BE2C (cell line): Measurements from ENCODE around the gene HMX1.

Experiments used
- DNase-seq: peaks from one replicate; pipeline ENCODE4 v3.0.0-alpha.2; 2020
- H3K27me3 ChIP-seq: fragments of 250-450 bp; sonication (Bioruptor Pico); 2 replicates; pipeline ENCODE4 v1.5.1; 2020; ENCODE audit warnings: mild to moderate bottlenecking
- H3K36me3 ChIP-seq: fragments of 250-450 bp; sonication (Bioruptor Pico); 2 replicates; pipeline ENCODE4 v1.5.1; 2020; ENCODE audit warnings: mild to moderate bottlenecking
- H3K4me1 ChIP-seq: fragments of 250-450 bp; sonication (Bioruptor Pico); 2 replicates; pipeline ENCODE4 v1.5.1; 2020
- H3K4me3 ChIP-seq: 2 replicates; pipeline ENCODE4 v1.5.1; 2011; ENCODE audit warnings: low read depth, low read length
- H3K9me3 ChIP-seq: fragments of 250-450 bp; sonication (Bioruptor Pico); 2 replicates; pipeline ENCODE4 v1.5.1; 2020
- CTCF ChIP-seq: IDR thresholded peaks from 2 replicates; pipeline ENCODE4 v1.5.1; 2012; ENCODE audit warnings: mild to moderate bottlenecking, low read depth, low read length

HMX1 gene

GRCh38 chr4:8874896-8875680 is 3.4 kb upstream of the HMX1 start:
- peaks cover 3% of the 10 kb centered on the region; the same call in 1 of the 2 replicates for H3K4me1 ChIP-seq
- no peak overlapping the region for H3K4me3 ChIP-seq
- no peak for DNase-seq
- H3K27me3 ChIP-seq: no peaks in the 10 kb centered on the region
- no peaks in the 10 kb centered on the region for H3K9me3 ChIP-seq
- no peak for TF ChIP-seq CTCF
- no peaks in the 10 kb centered on the region for H3K36me3 ChIP-seq

GRCh38 chr4:8874003-8874895 is 2.6 kb upstream of the HMX1 start:
- no peak for DNase-seq
- no peak overlapping the region for H3K4me3 ChIP-seq
- H3K36me3 ChIP-seq: no peaks in the 10 kb centered on the region
- peaks cover 3% of the 10 kb centered on the region; the same call in 1 of the 2 replicates for H3K4me1 ChIP-seq
- TF ChIP-seq CTCF: no peak
- H3K9me3 ChIP-seq: no peaks in the 10 kb centered on the region
- no peaks in the 10 kb centered on the region for H3K27me3 ChIP-seq

GRCh38 chr4:8872402-8873291 is 1.0 kb upstream of the HMX1 start:
- Histone ChIP-seq H3K9me3 (no peaks in the 10 kb centered on the region), H3K4me1 (peaks cover 3% of the 10 kb centered on the region; the same call in 1 of the 2 replicates), H3K27me3 (no peaks in the 10 kb centered on the region), H3K4me3 (peak overlapping the region; percentile 58), H3K36me3 (peaks cover 3% of the 10 kb centered on the region; the same call in 1 of the 2 replicates)
- no peak for DNase-seq
- TF ChIP-seq CTCF: no peak

GRCh38 chr4:8870647-8871416 is 807 bp downstream of the HMX1 start:
- Histone ChIP-seq H3K4me1 (peaks cover 3% of the 10 kb centered on the region; the same call in 1 of the 2 replicates), H3K9me3 (no peaks in the 10 kb centered on the region), H3K36me3 (peaks cover 16% of the 10 kb centered on the region), H3K4me3 (peak overlapping the region; percentile 76), H3K27me3 (no peaks in the 10 kb centered on the region)
- TF ChIP-seq CTCF: no peak
- peak; percentile 38 for DNase-seq

GRCh38 chr4:8869898-8870646 is 1.6 kb downstream of the HMX1 start:
- H3K4me3 ChIP-seq: peak overlapping the region; percentile 76
- no peaks in the 10 kb centered on the region for H3K27me3 ChIP-seq
- DNase-seq: no peak
- H3K4me1 ChIP-seq: peaks cover 3% of the 10 kb centered on the region; the same call in 1 of the 2 replicates
- TF ChIP-seq CTCF: no peak
- H3K9me3 ChIP-seq: no peaks in the 10 kb centered on the region
- peaks cover 18% of the 10 kb centered on the region for H3K36me3 ChIP-seq
